ENCODE results near the gene KSR2. TPM values are rescaled to one million over a fixed set of nuclear protein-coding genes. Genes with fewer than 3 reads are reported as not detected.

Gene KSR2
- total RNA-seq, 1 experiment from 2014 or later: 1.3 TPM

- H3K27me3 Mint-ChIP-seq (ENCODE audit: low read depth): no peaks in the 10 kb centered on the region
- Histone ChIP-seq H4K8ac (replicated peaks; ENCODE audit: insufficient read length, low read depth, low read length) (no peak overlapping the region), H3K18ac (ENCODE audit: insufficient read length, low read depth, low read length) (no peak overlapping the region), H3K4me1 (ENCODE audit: insufficient read depth, low read length) (peaks cover 6% of the 10 kb centered on the region), H2BK12ac (ENCODE audit: insufficient read length, low read depth, low read length) (no peak overlapping the region), H4K20me1 (ENCODE audit: control insufficient read depth, insufficient read depth, insufficient read length) (no peaks in the 10 kb centered on the region), H3T11ph (ENCODE audit: low read length) (no peak overlapping the region), H3K9me3 (ENCODE audit: control insufficient read depth, low read depth, low read length) (no peaks in the 10 kb centered on the region), H3K79me2 (ENCODE audit: insufficient read depth, low read length) (no peaks in the 10 kb centered on the region), H3K27ac (ENCODE audit: insufficient read length, low read depth, low read length) (no peak overlapping the region), H3K79me1 (ENCODE audit: insufficient read depth, low read depth, low read length, poor library complexity, severe bottlenecking) (no peaks in the 10 kb centered on the region), H2BK20ac (ENCODE audit: low read depth, low read length, poor library complexity, severe bottlenecking) (no peak overlapping the region), H2BK120ac (ENCODE audit: low read depth, low read length, poor library complexity, severe bottlenecking) (no peak overlapping the region), H2BK5ac (ENCODE audit: insufficient read length, low read length) (no peak overlapping the region), H3K56ac (ENCODE audit: insufficient read length, low read depth, low read length) (no peak overlapping the region), H3K27me3 (ENCODE audit: insufficient read depth, low read length) (no peaks in the 10 kb centered on the region), H3K4me2 (ENCODE audit: insufficient read depth, insufficient read length, low read length) (no peak overlapping the region), H2AK5ac (ENCODE audit: insufficient read length, low read length) (no peak overlapping the region), H3K23me2 (ENCODE audit: insufficient read length, low read depth, low read length, poor library complexity, severe bottlenecking) (no peaks in the 10 kb centered on the region), H3K9ac (ENCODE audit: extremely low read depth, insufficient read length, low read length) (no peak overlapping the region), H3K23ac (ENCODE audit: insufficient read length, low read depth, low read length) (no peak overlapping the region), H4K91ac (ENCODE audit: insufficient read length, low read depth, low read length) (no peak overlapping the region), H3K4ac (ENCODE audit: low read depth, low read length) (no peak overlapping the region), H3K14ac (ENCODE audit: insufficient read depth, low read length) (no peak overlapping the region), H2BK15ac (ENCODE audit: low read depth, low read length) (no peak overlapping the region), H2AFZ (ENCODE audit: low read length) (no peak overlapping the region), H4K5ac (ENCODE audit: insufficient read length, low read depth, low read length) (no peak overlapping the region)
- no peaks in the 10 kb centered on the region; a peak in 2 of 5 replicates for H3K9me3 Mint-ChIP-seq
- H3K4me3 Mint-ChIP-seq: no peak overlapping the region
- TF ChIP-seq CTCF (conservative IDR thresholded peaks at IDR 0.05): no peak
- no peak overlapping the region for H3K27ac Mint-ChIP-seq
- no peak for DNase-seq
- peaks cover 25 to 29% of the 10 kb centered on the region in 2 experiments for H3K4me1 Mint-ChIP-seq
- peaks cover 0 to 2% (median 0%) of the 10 kb centered on the region in 3 experiments; a peak in 1 of 7 replicates for H3K36me3 Mint-ChIP-seq (ENCODE audit: insufficient read depth in 1 of 3, low read depth in 3 of 3)
- no CpG with 5 or more reads among the region's 3 CpGs for WGBS (ENCODE audit: extremely low coverage, insufficient read length, low lambda C conversion rate)
Observed at GRCh38 chr12:117590386-117590785, 378.4 kb downstream of the KSR2 start.

Measured in H9 (cell line).